Body of pancreas (tissue), 4 donors: ENCODE measurements around the gene KLK1. TPM values are rescaled to one million over a fixed set of nuclear protein-coding genes. Genes with fewer than 3 reads are reported as not detected.

ENCODE experiments used
- ATAC-seq: fragments of 150-250 bp; one replicate; pipeline ENCODE4 v1.9.1; 2016
- DNase-seq, 4 donors: peaks; one replicate each; pipeline ENCODE4 v3.0.0-alpha.2; 2019
- H3K27ac ChIP-seq, 4 donors: fragments of 200-600 bp; sonication (generic); 1 replicate in 3 of 4; 2 replicates in 1 of 4; pipeline versions ENCODE4 v1.5.1 to v1.6.1; 2016 to 2019; ENCODE audit warnings: mild to moderate bottlenecking in 1 of 4, mixed read lengths in 1 of 4, moderate library complexity in 1 of 4
- H3K27me3 ChIP-seq, 2 donors: fragments of 200-600 bp; sonication (generic); one replicate each; pipeline ENCODE4 v1.6.0; 2016; ENCODE audit warnings: mild to moderate bottlenecking in 1 of 2
- H3K36me3 ChIP-seq, 2 donors: fragments of 200-600 bp; sonication (generic); replicated peaks in 1 of 2; 2 replicates each; pipeline ENCODE4 v1.5.1; 2016; ENCODE audit warnings: low read depth in 2 of 2; ENCODE audit not compliant: insufficient read depth in 1 of 2
- H3K4me1 ChIP-seq: fragments of 200-600 bp; sonication (generic); one replicate; pipeline ENCODE4 v1.6.0; 2016
- H3K4me3 ChIP-seq, 2 donors: fragments of 200-600 bp; sonication (generic); 1 replicate in 1 of 2; 2 replicates in 1 of 2; pipeline ENCODE4 v1.5.1; 2016 to 2019
- H3K9me3 ChIP-seq, 3 donors: fragments of 200-600 bp; sonication (generic); 1 replicate in 2 of 3; 2 replicates in 1 of 3; pipeline ENCODE4 v1.5.1; 2016
- POLR2A ChIP-seq, 3 donors: fragments of 450-650 bp; IDR thresholded peaks; one replicate each; pipeline ENCODE4 v1.6.1; 2016; ENCODE audit warnings: antibody characterized with exemption in 3 of 3, mild to moderate bottlenecking in 2 of 3
- WGBS, 2 donors: methylation state at CpG; one replicate each; pipeline ENCODE4 v1.1.5; 2017; 5-methylcytosine and 5-hydroxymethylcytosine counted together
- intact Hi-C: fragments of 100-400 bp; cut with DNase I; formaldehyde crosslinking; loops from one replicate; pipeline ENCODE4 v1.15.1; 2023
- total RNA-seq, 2 donors: library from RNA; depleted of rRNA; stranded (reverse); fragments of >200 nt; gene quantifications; one replicate each; pipeline ENCODE4 v1.1.0, GENCODE V29; 2016
- TF ChIP-seq, protein P1 (sequence below), 7 experiments: fragments of 450-650 bp in 4 of 7; fragments of 200-600 bp in 3 of 7; sonication (generic) in 3 of 7; IDR thresholded peaks; one replicate each; pipeline ENCODE4 v1.5.1; 2016 to 2019; ENCODE audit warnings: antibody characterized with exemption in 7 of 7

The KLK1 gene
- 100 to 1,000 TPM; 937 to 947 TPM for total RNA-seq

DNA sequence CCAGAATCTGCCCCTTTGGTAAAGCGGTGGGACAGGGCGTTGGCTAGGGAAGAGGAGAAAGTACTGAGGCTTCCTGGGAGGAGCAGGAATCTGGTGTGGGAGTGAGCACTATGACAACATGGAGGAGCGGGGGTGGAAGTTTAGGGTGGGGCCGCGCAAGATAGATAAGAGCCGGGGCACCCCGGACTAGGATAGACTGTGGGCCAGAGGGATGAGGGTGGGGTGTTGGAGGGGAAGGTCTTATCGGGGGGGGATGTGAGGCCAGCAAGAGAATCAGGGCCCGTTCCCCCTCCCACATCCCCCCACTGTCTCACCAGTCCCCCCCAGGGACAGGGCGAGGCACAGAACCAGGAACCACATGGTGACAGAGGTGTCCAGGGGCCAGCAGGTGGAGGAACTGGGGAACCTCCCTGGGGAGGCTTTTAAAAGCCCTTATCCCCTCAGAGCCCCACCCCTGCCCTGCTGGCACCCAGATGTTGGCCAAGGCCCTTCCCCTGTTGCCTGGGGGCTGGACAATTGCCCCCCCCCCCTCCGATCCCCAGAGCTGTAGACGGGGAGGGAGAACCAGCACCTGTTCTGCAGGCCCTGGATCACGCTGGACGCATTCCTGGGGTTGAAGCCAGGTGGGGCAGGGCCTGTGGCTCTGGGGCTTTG, at the start of gene KLK1:
Gene KLK1 (minus strand): TSS at position 399 of the 654 bp plus-strand sequence. CDS start 39 bp downstream, at position 360.
- intact Hi-C loops, result no loop called here
- Histone ChIP-seq H3K9me3 (no peaks in the 10 kb centered on the region), H3K4me1 (peaks cover 67% of the 10 kb centered on the region), H3K27me3 (no peaks in the 10 kb centered on the region), H3K36me3 (no peaks in the 10 kb centered on the region), H3K27ac (peak within 1 kb of the TSS; percentile 78 to 92 (median 83)), H3K4me3 (peak within 1 kb of the TSS in 1 of 2 donors; percentile 61)
- 22 to 28% methylated on average over 9 to 13 of the region's 14 CpGs for WGBS, 2 donors
- ATAC-seq (peak; percentile 71), DNase-seq (peak; percentile 88 to 96 (median 92))
- TF ChIP-seq POLR2A (IDR thresholded peaks at IDR 0.05), result peak; percentile 33 to 87 (median 76)
- TF ChIP-seq, protein P1, sequence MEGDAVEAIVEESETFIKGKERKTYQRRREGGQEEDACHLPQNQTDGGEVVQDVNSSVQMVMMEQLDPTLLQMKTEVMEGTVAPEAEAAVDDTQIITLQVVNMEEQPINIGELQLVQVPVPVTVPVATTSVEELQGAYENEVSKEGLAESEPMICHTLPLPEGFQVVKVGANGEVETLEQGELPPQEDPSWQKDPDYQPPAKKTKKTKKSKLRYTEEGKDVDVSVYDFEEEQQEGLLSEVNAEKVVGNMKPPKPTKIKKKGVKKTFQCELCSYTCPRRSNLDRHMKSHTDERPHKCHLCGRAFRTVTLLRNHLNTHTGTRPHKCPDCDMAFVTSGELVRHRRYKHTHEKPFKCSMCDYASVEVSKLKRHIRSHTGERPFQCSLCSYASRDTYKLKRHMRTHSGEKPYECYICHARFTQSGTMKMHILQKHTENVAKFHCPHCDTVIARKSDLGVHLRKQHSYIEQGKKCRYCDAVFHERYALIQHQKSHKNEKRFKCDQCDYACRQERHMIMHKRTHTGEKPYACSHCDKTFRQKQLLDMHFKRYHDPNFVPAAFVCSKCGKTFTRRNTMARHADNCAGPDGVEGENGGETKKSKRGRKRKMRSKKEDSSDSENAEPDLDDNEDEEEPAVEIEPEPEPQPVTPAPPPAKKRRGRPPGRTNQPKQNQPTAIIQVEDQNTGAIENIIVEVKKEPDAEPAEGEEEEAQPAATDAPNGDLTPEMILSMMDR (IDR thresholded peaks at IDR 0.05), result peak in 1 of 7 experiments; percentile 9

DNA sequence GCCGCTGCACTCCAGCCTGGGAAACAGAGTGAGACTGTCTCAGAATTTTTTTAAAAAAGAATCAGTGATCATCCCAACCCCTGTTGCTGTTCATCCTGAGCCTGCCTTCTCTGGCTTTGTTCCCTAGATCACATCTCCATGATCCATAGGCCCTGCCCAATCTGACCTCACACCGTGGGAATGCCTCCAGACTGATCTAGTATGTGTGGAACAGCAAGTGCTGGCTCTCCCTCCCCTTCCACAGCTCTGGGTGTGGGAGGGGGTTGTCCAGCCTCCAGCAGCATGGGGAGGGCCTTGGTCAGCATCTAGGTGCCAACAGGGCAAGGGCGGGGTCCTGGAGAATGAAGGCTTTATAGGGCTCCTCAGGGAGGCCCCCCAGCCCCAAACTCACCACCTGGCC, 49.5 kb upstream of the KLK1 start, which contains the start of gene KLK2:
Gene KLK2 (plus strand): TSS at position 384 of the 400 bp plus-strand sequence. CDS start 35 bp downstream, outside the sequence.
- H3K4me1 ChIP-seq, result no peaks in the 10 kb centered on the region
- H3K27me3 ChIP-seq, result peaks cover 0 to 6% of the 10 kb centered on the region in 2 donors
- H3K27ac ChIP-seq, result no peak within 1 kb of the TSS
- DNase-seq, result no peak
- H3K36me3 ChIP-seq, result no peaks in the 10 kb centered on the region
- TF ChIP-seq, protein P1 (IDR thresholded peaks at IDR 0.05), result no peak
- TF ChIP-seq POLR2A (IDR thresholded peaks at IDR 0.05), result no peak
- H3K4me3 ChIP-seq, result no peak within 1 kb of the TSS
- no peak for ATAC-seq
- 57 to 58% methylated on average over 2 to 3 of the region's 3 CpGs for WGBS, 2 donors
- intact Hi-C loops, result no loop called here
- no peaks in the 10 kb centered on the region for H3K9me3 ChIP-seq

DNA sequence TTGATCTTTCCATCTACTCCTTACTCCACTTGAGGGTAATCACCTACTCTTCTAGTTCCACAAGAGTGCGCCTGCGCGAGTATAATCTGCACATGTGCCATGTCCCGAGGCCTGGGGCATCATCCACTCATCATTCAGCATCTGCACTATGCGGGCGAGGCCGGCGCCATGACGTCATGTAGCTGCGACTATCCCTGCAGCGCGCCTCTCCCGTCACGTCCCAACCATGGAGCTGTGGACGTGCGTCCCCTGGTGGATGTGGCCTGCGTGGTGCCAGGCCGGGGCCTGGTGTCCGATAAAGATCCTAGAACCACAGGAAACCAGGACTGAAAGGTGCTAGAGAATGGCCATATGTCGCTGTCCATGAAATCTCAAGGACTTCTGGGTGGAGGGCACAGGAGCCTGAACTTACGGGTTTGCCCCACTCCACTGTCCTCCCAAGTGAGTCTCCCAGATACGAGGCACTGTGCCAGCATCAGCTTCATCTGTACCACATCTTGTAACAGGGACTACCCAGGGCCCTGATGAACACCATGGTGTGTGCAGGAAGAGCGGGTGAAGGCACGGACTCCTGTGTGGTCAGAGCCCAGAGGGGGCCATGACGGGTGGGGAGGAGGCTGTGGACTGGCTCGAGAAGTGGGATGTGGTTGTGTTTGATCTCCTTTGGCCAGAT, 47.0 kb upstream of the KLK1 start:
- no peaks in the 10 kb centered on the region for H3K36me3 ChIP-seq
- no peak overlapping the region for H3K27ac ChIP-seq
- TF ChIP-seq POLR2A (IDR thresholded peaks at IDR 0.05), result no peak
- TF ChIP-seq, protein P1 (IDR thresholded peaks at IDR 0.05), result peak; percentile 22 to 74 (median 36)
- no peak overlapping the region for H3K4me3 ChIP-seq
- H3K27me3 ChIP-seq, result no peaks in the 10 kb centered on the region
- DNase-seq, result peak; percentile 31 to 74 (median 58)
- no peaks in the 10 kb centered on the region for H3K4me1 ChIP-seq
- intact Hi-C loops, result no loop called here
- peak; percentile 71 for ATAC-seq
- no peaks in the 10 kb centered on the region for H3K9me3 ChIP-seq
- WGBS, 2 donors, result 59 to 64% methylated on average over 6 to 26 of the region's 26 CpGs

DNA sequence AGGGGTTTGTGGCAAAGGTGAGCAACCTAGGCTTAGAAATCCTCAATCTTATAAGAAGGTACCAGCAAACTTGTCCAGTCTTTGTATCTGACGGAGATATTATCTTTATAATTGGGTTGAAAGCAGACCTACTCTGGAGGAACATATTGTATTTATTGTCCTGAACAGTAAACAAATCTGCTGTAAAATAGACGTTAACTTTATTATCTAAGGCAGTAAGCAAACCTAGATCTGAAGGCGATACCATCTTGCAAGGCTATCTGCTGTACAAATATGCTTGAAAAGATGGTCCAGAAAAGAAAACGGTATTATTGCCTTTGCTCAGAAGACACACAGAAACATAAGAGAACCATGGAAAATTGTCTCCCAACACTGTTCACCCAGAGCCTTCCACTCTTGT, 45.9 kb upstream of the KLK1 start:
- no peak for DNase-seq
- no peak overlapping the region for H3K27ac ChIP-seq
- H3K27me3 ChIP-seq, result no peaks in the 10 kb centered on the region
- no peaks in the 10 kb centered on the region for H3K4me1 ChIP-seq
- no peak for ATAC-seq
- H3K4me3 ChIP-seq, result no peak overlapping the region
- H3K9me3 ChIP-seq, result no peaks in the 10 kb centered on the region
- intact Hi-C loops, result no loop called here
- WGBS, 2 donors, result 60 to 65% methylated on average over 4 of the region's 4 CpGs
- no peaks in the 10 kb centered on the region for H3K36me3 ChIP-seq
- TF ChIP-seq, protein P1 (IDR thresholded peaks at IDR 0.05), result no peak
- TF ChIP-seq POLR2A (IDR thresholded peaks at IDR 0.05), result no peak
